IPS-11a (cell line): Measurements from ENCODE around the gene AVL9.

ENCODE experiments used
- H3K4me3 ChIP-seq: one replicate; pipeline ENCODE4 v1.5.1; 2013; ENCODE audit warnings: low read depth, low read length, control low read depth

AVL9 gene

DNA sequence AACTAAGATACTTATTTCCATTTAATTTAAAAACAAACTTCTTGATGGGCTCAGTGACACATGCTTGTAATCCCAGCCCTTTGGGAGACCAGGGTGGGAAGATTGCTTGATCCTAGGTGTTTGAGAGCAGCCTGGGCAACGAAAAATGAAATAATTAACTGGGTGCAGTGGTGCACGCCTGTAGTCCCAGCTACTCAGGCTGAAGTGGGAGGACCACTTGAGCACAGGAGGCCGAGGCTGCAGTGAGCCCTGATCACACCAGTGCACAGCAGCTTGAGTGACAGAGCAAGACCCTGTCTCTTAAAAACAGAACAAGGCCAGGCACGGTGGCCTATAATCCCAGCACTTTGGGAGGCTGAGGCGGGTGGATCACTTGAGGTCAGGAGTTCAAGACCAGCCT is 37.4 kb downstream of the AVL9 start:
- no peak overlapping the region for H3K4me3 ChIP-seq

DNA sequence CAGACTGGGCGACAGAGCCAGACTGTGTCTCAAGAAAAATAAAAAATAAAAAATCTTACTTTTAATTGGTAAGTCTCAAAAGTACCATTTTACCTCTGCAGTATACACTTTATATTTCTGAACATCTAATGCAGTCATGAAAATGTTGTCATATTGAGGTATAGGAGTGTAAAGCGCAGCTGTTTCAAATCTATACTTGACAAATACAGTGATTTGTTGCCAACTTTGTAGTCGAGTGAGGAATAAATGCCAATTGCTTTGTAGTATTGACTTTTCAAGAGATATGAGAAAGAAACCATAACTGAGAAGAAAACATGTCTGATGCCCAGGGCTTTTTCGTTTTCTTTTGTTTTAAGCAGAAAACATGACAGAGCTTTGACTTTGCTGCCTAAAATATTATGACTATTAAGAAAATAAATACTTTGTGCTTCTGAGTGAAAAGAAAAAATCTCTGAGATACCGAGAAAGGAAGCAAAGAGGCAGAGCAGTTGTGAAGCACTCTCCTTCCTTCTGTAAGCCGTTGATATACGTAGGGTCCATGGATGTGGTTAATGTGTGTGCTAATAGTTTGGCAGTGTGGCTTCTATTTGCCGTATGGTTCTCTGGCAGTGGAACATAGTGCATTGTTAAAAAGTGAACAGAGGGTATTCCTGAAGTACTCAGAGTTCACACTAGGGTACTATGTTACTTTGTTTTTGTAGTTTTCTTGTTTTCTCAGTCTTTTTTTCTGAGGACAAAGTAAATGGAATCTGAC is 38.2 kb downstream of the AVL9 start:
- H3K4me3 ChIP-seq, result no peak overlapping the region

DNA sequence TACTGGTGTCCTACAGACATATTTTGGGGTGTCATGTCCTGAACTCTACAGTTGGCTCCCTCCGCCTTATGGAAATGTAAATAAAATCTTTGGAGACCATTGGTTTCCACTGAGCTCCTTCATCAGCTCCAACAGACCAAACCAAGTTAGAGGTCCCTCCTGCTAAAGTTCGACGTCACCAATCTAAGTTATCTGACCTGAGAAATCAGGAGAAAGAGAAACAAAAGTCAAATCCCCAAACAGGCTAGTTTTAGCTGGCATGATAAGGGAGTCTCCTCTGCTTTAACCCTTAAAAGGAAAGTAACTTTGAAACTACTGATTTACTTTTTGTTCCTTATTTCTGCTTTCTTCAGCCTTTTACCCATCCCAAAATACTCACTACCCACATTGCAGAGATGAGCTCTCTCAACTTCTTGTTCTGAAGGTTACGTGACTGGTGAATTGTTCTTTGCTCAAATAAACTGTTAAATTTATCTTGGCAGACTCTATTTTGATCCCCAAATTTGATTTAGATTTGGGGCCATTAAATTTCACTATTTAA is 39.9 kb downstream of the AVL9 start:
- H3K4me3 ChIP-seq, result no peak overlapping the region

- no peak overlapping the region for H3K4me3 ChIP-seq
Observed at GRCh38 chr7:32536016-32536415, 40.7 kb downstream of the AVL9 start.

DNA sequence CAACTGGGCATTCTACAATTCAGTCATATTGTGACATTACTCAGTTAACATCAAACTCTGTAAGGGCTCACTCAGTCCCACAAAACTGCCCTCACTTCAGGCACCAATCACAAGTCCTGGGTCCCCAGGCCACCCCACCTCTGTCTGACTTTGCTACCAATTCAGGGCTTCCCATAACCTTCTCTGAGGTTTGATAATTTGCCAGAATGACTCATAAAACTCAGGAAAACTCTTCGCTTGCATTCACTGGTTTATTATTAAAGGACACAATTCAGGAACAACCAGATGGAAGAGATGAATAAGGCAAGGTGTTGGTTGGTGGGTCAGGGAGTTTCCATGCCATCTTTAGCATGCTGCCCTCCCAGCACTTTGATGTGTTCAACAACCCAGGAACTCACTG is 41.3 kb downstream of the AVL9 start:
- no peak overlapping the region for H3K4me3 ChIP-seq

DNA sequence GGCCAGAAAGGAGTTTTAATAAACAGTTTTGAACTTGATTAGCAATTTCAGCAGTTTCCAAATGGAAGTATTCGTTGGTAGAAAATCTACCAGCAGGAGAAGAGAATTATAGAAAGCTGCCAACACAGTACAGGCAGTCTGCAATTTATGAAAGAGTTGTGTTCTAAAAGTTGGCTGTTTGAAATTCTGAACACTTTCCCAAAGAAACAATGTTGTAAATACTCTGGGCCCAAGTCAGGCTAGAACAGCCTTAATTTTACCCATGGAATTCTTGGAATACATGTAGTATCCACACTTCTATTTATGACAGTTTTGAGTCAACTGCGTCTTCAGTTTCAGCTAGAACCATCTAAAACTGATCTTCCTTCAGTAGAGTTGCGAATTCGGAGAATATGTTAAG is 42.5 kb downstream of the AVL9 start:
- H3K4me3 ChIP-seq, result no peak overlapping the region

DNA sequence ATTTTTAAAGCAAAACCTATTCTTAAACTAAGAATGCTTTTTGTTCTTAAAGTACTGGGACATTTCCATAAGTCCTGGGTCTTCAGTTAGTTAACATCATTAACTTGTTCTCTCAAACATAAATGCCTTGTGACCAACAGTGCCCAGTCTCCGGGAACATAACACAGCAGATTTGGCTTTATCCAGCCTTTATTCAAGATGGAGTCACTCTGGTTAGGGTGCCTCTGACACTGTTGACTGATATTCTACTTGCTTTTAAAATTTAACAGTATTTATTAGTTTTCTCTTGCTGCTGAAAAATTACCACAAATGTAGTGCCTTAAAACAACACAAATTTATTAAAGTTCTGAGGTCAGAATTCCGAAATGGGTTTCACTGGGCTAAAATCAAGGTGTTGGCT is 44.1 kb downstream of the AVL9 start:
- H3K4me3 ChIP-seq, result no peak overlapping the region

GRCh38 chr7:32539919-32540531 is 44.7 kb downstream of the AVL9 start:
- no peak overlapping the region for H3K4me3 ChIP-seq

- no peak overlapping the region for H3K4me3 ChIP-seq
Observed at GRCh38 chr7:32542595-32542994, 47.3 kb downstream of the AVL9 start.

- no peak overlapping the region for H3K4me3 ChIP-seq
Observed at GRCh38 chr7:32559480-32559879, 64.2 kb downstream of the AVL9 start.

DNA sequence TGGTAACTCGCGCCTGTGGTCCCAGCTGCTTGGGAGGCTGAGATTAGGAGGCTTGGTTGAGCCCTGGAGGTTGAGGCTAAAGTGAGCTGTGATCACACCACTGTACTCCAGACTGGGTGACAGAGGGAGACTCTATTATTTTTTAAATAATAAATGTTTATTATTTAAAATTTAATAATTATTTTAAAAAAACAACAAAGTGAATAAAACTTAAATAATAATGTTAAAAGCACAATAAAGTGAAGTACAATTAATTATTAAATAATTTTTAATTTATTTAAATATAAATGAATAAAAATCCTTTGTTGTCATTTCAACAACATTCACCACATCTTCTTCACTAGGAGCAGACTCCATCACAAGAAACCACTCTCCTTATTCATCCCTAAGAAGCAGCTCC is 64.8 kb downstream of the AVL9 start:
- no peak overlapping the region for H3K4me3 ChIP-seq

GRCh38 chr7:32561613-32562012 is 66.3 kb downstream of the AVL9 start:
- no peak overlapping the region for H3K4me3 ChIP-seq

DNA sequence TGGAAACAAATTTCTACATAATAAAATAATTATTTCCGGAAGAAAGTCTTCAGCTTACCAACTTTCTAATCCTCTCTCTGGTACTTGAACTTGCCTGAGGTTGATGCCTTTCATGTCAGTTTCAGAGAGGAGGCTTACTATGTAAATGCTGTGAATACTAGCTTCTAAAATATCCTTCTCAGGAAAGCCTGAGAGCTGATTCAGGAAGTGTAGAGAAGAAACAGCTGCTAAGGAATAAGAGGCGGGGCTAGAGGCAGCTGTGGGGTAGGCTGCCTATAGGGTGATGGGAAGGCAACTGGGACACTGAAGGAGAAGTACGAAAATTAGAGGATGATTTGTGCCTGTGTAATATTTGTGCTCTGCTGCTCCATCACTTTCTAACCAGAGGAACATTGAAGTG is 69.3 kb downstream of the AVL9 start:
- H3K4me3 ChIP-seq, result no peak overlapping the region

DNA sequence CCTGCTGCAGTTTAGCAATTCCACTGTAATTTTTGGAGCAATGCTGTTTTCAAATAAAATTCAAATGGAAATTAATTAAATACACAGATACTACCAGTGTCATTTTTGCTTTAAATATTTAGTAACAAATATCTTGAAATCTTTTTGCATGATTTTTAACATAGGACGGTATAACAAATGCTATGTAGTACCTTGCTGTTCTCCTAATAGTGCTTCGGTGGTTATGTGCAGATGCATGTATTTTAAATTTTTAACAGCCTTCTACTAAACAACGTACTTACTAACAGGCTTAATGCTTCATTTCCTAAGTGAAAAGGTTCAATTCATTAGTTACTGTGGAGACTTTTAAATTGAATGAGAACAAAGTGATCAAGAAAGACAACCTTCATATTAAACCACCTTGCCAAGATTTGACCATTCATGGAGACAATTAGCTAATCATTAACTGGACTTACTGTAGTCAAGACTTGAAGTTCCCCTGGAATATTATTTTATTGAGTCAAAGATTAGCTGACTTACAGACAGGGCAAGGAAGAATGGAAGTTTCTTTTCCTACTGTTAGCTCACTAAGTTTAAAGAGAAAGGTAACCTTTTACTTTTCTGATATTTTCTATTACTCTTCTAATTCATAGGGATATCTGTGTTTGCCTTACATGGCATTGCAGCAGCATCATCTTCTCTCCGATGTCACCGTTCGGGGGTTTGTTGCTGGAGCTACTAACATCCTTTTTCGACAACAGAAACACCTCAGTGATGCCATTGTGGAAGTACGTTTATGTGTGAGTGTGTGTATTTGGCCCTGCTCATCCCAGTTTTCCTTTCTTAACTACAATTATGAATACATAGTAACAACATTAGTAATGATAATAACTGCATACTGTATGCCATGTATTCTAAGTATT is 74.3 kb downstream of the AVL9 start:
- H3K4me3 ChIP-seq, result no peak overlapping the region

DNA sequence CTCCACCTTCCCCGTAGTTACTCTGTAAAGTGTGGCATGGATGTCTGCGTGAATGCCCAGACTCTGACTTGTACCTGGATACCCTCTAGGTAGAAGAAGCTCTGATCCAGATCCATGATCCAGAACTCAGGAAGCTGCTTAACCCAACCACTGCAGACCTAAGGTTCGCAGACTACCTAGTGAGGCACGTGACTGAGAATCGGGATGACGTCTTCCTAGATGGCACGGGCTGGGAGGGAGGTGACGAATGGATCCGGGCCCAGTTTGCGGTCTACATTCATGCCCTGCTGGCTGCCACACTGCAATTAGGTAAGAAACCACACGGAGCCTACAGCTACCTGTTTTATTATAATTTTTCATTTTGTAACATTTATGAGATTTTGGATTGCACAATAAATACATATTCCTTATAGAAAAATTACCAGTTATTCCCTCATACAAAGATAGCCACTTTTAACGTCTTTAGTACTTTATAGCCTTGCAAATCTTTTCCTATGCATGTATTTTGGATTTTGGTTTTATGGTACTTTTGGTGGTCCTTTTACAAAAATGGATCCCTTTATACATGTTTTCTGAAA is 77.9 kb downstream of the AVL9 start:
- H3K4me3 ChIP-seq, result no peak overlapping the region

DNA sequence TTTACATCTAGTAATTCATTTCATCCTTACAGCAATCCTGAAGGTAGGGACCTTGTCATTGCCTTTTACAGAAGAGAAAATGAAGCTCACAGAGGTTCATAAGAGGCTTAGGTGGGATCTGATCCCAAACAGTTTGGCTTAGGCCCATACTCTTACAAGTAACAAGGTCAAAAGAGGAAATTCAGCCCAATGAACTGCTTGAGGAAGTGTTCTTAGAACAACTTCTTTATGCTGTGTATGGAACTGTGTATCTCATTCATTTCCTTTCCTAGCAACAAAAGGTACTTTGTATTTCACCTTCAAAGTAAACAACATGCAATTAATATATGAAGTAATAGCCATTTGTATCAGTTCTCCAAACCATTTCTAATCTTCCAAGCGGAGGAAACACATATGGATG is 79.3 kb downstream of the AVL9 start:
- no peak overlapping the region for H3K4me3 ChIP-seq

- no peak overlapping the region for H3K4me3 ChIP-seq
Observed at GRCh38 chr7:32577421-32577820, 82.1 kb downstream of the AVL9 start.

GRCh38 chr7:32579776-32580175 is 84.5 kb downstream of the AVL9 start:
- H3K4me3 ChIP-seq, result no peak overlapping the region

DNA sequence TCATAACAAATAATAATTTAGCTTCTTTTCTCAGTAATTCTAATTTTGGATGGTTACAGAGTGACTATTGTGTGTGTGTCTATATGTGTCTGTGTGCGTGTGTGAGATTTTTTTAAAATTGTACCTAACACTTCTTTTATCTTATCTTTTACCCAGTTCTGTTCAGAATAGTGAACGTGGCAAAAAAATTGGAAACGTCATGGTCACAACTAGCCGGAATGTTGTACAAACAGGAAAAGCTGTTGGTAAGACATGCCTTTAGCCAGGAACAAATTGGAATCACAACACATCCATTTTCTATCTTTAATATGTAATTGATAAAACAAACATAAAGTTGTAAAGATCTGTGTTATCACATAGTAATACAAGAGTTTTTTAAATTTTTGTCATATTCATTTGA is 85.4 kb downstream of the AVL9 start:
- H3K4me3 ChIP-seq, result no peak overlapping the region

GRCh38 chr7:32582036-32582435 is 86.7 kb downstream of the AVL9 start:
- no peak overlapping the region for H3K4me3 ChIP-seq

- H3K4me3 ChIP-seq, result no peak overlapping the region
Observed at GRCh38 chr7:32583791-32584190, 88.5 kb downstream of the AVL9 start.
